ENCODE results near the gene DDX1.
"Not testable (repeated sequence)": the region's sequence is repeated elsewhere in the genome, so short reads cannot be mapped to it uniquely, and the experiment has no call there.

The DDX1 gene

GRCh38 chr2:15616850-15617777 lies 25.4 kb downstream of the DDX1 start:
- no peak for DNase-seq

- no peak for DNase-seq
These were observed 26.2 kb downstream of the DDX1 start for GRCh38 chr2:15617778-15618448.

GRCh38 chr2:15618449-15618855 lies 26.8 kb downstream of the DDX1 start:
- DNase-seq: no peak

GRCh38 chr2:15619076-15619475 lies 27.4 kb downstream of the DDX1 start:
- DNase-seq: no peak

- DNase-seq: no peak
These were observed 27.8 kb downstream of the DDX1 start for GRCh38 chr2:15619510-15619909.

GRCh38 chr2:15619938-15620337 lies 28.3 kb downstream of the DDX1 start:
- no peak for DNase-seq

- DNase-seq: no peak
These were observed 28.7 kb downstream of the DDX1 start for GRCh38 chr2:15620340-15620739.

GRCh38 chr2:15620857-15621471 lies 29.3 kb downstream of the DDX1 start:
- no peak for DNase-seq

GRCh38 chr2:15621472-15621870 lies 29.8 kb downstream of the DDX1 start:
- DNase-seq: not testable (repeated sequence)

- no peak for DNase-seq
These were observed 30.5 kb downstream of the DDX1 start for GRCh38 chr2:15622214-15622613.

- no peak for DNase-seq
These were observed 31.2 kb downstream of the DDX1 start for GRCh38 chr2:15622614-15623480.

- DNase-seq: no peak
These were observed 31.8 kb downstream of the DDX1 start for GRCh38 chr2:15623481-15623796.

GRCh38 chr2:15623898-15624541 lies 32.4 kb downstream of the DDX1 start:
- no peak for DNase-seq

- DNase-seq: no peak
These were observed 33.2 kb downstream of the DDX1 start for GRCh38 chr2:15624903-15625302.

GRCh38 chr2:15625344-15626036 lies 33.8 kb downstream of the DDX1 start:
- no peak for DNase-seq

- no peak for DNase-seq
These were observed 34.5 kb downstream of the DDX1 start for GRCh38 chr2:15626126-15626525.

GRCh38 chr2:15626967-15627366 lies 35.3 kb downstream of the DDX1 start:
- no peak for DNase-seq

- DNase-seq: no peak
These were observed 36.4 kb downstream of the DDX1 start for GRCh38 chr2:15627817-15628684.

- DNase-seq: no peak
These were observed 37.5 kb downstream of the DDX1 start for GRCh38 chr2:15628899-15629855.
